Transverse colon (tissue), 4 donors: ENCODE measurements around the gene SRRM4. TPM values are rescaled to one million over a fixed set of nuclear protein-coding genes. Genes with fewer than 3 reads are reported as not detected.

ENCODE experiments used
- DNase-seq: peaks from one replicate; pipeline ENCODE4 v3.0.0-alpha.2; 2019
- H3K27ac ChIP-seq, 4 donors: fragments of 200-600 bp; sonication (generic); 2 replicates each; pipeline ENCODE4 v1.5.1; 2016 to 2018; ENCODE audit warnings: inconsistent platforms in 4 of 4
- H3K27me3 ChIP-seq: fragments of 200-600 bp; sonication (generic); 2 replicates; pipeline ENCODE4 v1.5.1; 2017; ENCODE audit warnings: inconsistent platforms
- H3K36me3 ChIP-seq, 4 donors: fragments of 200-600 bp; sonication (generic); 2 replicates each; pipeline ENCODE4 v1.5.1; 2017 to 2019; ENCODE audit warnings: inconsistent platforms in 4 of 4
- H3K4me1 ChIP-seq, 4 donors: fragments of 200-600 bp; sonication (generic); 2 replicates each; pipeline ENCODE4 v1.5.1; 2017 to 2020; ENCODE audit warnings: inconsistent platforms in 4 of 4
- H3K4me3 ChIP-seq, 4 donors: fragments of 200-600 bp; sonication (generic); 1 replicate in 1 of 4; 2 replicates in 3 of 4; pipeline versions ENCODE4 v1.5.1 to v1.6.1; 2017 to 2019; ENCODE audit warnings: inconsistent platforms in 4 of 4
- H3K9me3 ChIP-seq, 2 donors: fragments of 200-600 bp; sonication (generic); 2 replicates each; pipeline ENCODE4 v1.5.1; 2017 to 2019; ENCODE audit warnings: inconsistent platforms in 2 of 2
- CTCF ChIP-seq, 5 experiments: fragments of 200-600 bp in 3 of 5; fragments of 450-650 bp in 2 of 5; sonication (generic) in 3 of 5; IDR thresholded peaks; 1 replicate in 2 of 5; 2 replicates in 3 of 5; pipeline ENCODE4 v1.5.1; 2016 to 2017; ENCODE audit warnings: antibody characterized with exemption in 5 of 5, inconsistent platforms in 3 of 5, mild to moderate bottlenecking in 2 of 5, moderate library complexity in 1 of 5
- EP300 ChIP-seq: sonication (generic); formaldehyde crosslinking; IDR thresholded peaks from one replicate; pipeline ENCODE4 v1.6.1; 2017; ENCODE audit warnings: antibody characterized with exemption, low read depth
- POLR2A ChIP-seq: fragments of 450-650 bp; IDR thresholded peaks from one replicate; pipeline ENCODE4 v1.6.1; 2016; ENCODE audit warnings: antibody characterized with exemption, mild to moderate bottlenecking, moderate library complexity
- POLR2AphosphoS5 ChIP-seq, 3 donors: sonication (generic); formaldehyde crosslinking; IDR thresholded peaks; one replicate each; pipeline ENCODE4 v1.6.1; 2016; ENCODE audit warnings: antibody characterized with exemption in 3 of 3
- WGBS, 2 donors: methylation state at CpG; one replicate each; pipeline ENCODE4 v1.1.5; 2018; ENCODE audit warnings: low coverage in 1 of 2; 5-methylcytosine and 5-hydroxymethylcytosine counted together
- in situ Hi-C, 4 donors: fragments of 200-750 bp; cut with MboI; loops; one replicate each; pipeline versions ENCODE4 v1.15.0 to v1.15.1; 2017; ENCODE audit warnings: low sequenced_read_pairs in 3 of 4, low pct_ligation_motif_present in 1 of 4, low pct_unique_long_range_greater_than_20kb in 1 of 4
- intact Hi-C: fragments of 100-400 bp; cut with DNase I; formaldehyde crosslinking; loops from one replicate; pipeline ENCODE4 v1.15.1; 2023; ENCODE audit warnings: low total_unique reads
- total RNA-seq, 4 donors: library from RNA; depleted of rRNA; stranded (reverse); fragments of >200 nt; gene quantifications; one replicate each; pipeline ENCODE4 v1.1.0, GENCODE V29; 2016

The SRRM4 gene
- total RNA-seq, 4 donors from 2014 or later = 0.14 TPM; not detected in 3

- Histone ChIP-seq H3K27ac (no peak overlapping the region), H3K4me1 (no peaks in the 10 kb centered on the region), H3K9me3 (no peaks in the 10 kb centered on the region), H3K36me3 (no peaks in the 10 kb centered on the region), H3K4me3 (no peak overlapping the region), H3K27me3 (no peaks in the 10 kb centered on the region)
- no peak for DNase-seq
- intact Hi-C loops = no loop called here
- in situ Hi-C loops = no loop called here
- WGBS, 2 donors = 100% methylated on average over 1 of the region's 1 CpG; no CpG with 5 or more reads in 1 of the 2 donors
- TF ChIP-seq CTCF (IDR thresholded peaks at IDR 0.05) (no peak), EP300 (no peak), POLR2A (no peak), POLR2AphosphoS5 (IDR thresholded peaks at IDR 0.05) (no peak)
Observed at GRCh38 chr12:119151445-119152026, 170.2 kb downstream of the SRRM4 start.

GRCh38 chr12:119153477-119154434 is 172.4 kb downstream of the SRRM4 start:
- no peaks in the 10 kb centered on the region for H3K9me3 ChIP-seq
- H3K27me3 ChIP-seq = no peaks in the 10 kb centered on the region
- no peaks in the 10 kb centered on the region for H3K36me3 ChIP-seq
- 49 to 74% methylated on average over 16 to 49 of the region's 49 CpGs for WGBS, 2 donors
- intact Hi-C loops (no loop called here), in situ Hi-C loops (no loop called here)
- no peak overlapping the region for H3K4me3 ChIP-seq
- no peaks in the 10 kb centered on the region for H3K4me1 ChIP-seq
- peak; percentile 25 for DNase-seq
- TF ChIP-seq CTCF (IDR thresholded peaks at IDR 0.05) = no peak
- no peak for TF ChIP-seq POLR2A
- no peak for TF ChIP-seq EP300
- no peak for TF ChIP-seq POLR2AphosphoS5 (IDR thresholded peaks at IDR 0.05)
- no peak overlapping the region for H3K27ac ChIP-seq

- no peak for TF ChIP-seq POLR2A
- TF ChIP-seq CTCF (IDR thresholded peaks at IDR 0.05) = no peak
- TF ChIP-seq POLR2AphosphoS5 (IDR thresholded peaks at IDR 0.05) = no peak
- no peak for TF ChIP-seq EP300
- intact Hi-C loops (no loop called here), in situ Hi-C loops (no loop called here)
- Histone ChIP-seq H3K27ac (no peak overlapping the region), H3K36me3 (no peaks in the 10 kb centered on the region), H3K4me1 (no peaks in the 10 kb centered on the region), H3K4me3 (no peak overlapping the region), H3K27me3 (no peaks in the 10 kb centered on the region), H3K9me3 (no peaks in the 10 kb centered on the region)
- WGBS, 2 donors = 59% methylated on average over 11 of the region's 11 CpGs; no CpG with 5 or more reads in 1 of the 2 donors
- no peak for DNase-seq
Observed at GRCh38 chr12:119154435-119154818, 173.1 kb downstream of the SRRM4 start.

- 77% methylated on average over 29 of the region's 35 CpGs; no CpG with 5 or more reads in 1 of the 2 donors for WGBS, 2 donors
- no peaks in the 10 kb centered on the region for H3K27me3 ChIP-seq
- no peak overlapping the region for H3K27ac ChIP-seq
- DNase-seq = no peak
- TF ChIP-seq POLR2AphosphoS5 (IDR thresholded peaks at IDR 0.05) (no peak), POLR2A (no peak), CTCF (IDR thresholded peaks at IDR 0.05) (no peak), EP300 (no peak)
- H3K9me3 ChIP-seq = no peaks in the 10 kb centered on the region
- no peak overlapping the region for H3K4me3 ChIP-seq
- in situ Hi-C loops (no loop called here), intact Hi-C loops (no loop called here)
- no peaks in the 10 kb centered on the region for H3K36me3 ChIP-seq
- H3K4me1 ChIP-seq = no peaks in the 10 kb centered on the region
Observed at GRCh38 chr12:119156401-119157044, 175.2 kb downstream of the SRRM4 start.
